Hepatocyte (in vitro differentiated cells): ENCODE results near the gene SMIM11.
"Not testable (repeated sequence)": the region's sequence is repeated elsewhere in the genome, so short reads cannot be mapped to it uniquely, and the experiment has no call there.

ENCODE experiments used
- EZH2 ChIP-seq: fragments of 200-600 bp; sonication (generic); IDR thresholded peaks from 2 replicates; pipeline ENCODE4 v1.6.1; 2016; ENCODE audit warnings: antibody characterized with exemption, mild to moderate bottlenecking, borderline replicate concordance
- TF ChIP-seq, protein P1 (sequence below): fragments of 200-600 bp; sonication (generic); IDR thresholded peaks from 2 replicates; pipeline ENCODE4 v1.5.1; 2016; ENCODE audit warnings: antibody characterized with exemption, mild to moderate bottlenecking; ENCODE audit not compliant: poor library complexity

GRCh38 chr21:34383724-34384415 lies 8.6 kb downstream of the SMIM11 start:
- TF ChIP-seq, protein P1, sequence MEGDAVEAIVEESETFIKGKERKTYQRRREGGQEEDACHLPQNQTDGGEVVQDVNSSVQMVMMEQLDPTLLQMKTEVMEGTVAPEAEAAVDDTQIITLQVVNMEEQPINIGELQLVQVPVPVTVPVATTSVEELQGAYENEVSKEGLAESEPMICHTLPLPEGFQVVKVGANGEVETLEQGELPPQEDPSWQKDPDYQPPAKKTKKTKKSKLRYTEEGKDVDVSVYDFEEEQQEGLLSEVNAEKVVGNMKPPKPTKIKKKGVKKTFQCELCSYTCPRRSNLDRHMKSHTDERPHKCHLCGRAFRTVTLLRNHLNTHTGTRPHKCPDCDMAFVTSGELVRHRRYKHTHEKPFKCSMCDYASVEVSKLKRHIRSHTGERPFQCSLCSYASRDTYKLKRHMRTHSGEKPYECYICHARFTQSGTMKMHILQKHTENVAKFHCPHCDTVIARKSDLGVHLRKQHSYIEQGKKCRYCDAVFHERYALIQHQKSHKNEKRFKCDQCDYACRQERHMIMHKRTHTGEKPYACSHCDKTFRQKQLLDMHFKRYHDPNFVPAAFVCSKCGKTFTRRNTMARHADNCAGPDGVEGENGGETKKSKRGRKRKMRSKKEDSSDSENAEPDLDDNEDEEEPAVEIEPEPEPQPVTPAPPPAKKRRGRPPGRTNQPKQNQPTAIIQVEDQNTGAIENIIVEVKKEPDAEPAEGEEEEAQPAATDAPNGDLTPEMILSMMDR: not testable (repeated sequence)
- not testable (repeated sequence) for TF ChIP-seq EZH2
